ENCODE results near the gene ZNF236. TPM values are rescaled to one million over a fixed set of nuclear protein-coding genes. Genes with fewer than 3 reads are reported as not detected.

The ZNF236 gene
- total and polyA plus RNA-seq, 2 of the 13 experiments (the other 11 are each of a cell fraction or from before 2014, with no cell fraction given): 3.0 to 7.2 TPM

- WGBS (ENCODE audit: low lambda C conversion rate): 93% methylated on average over 10 of the region's 11 CpGs
- FAIRE-seq (no peak), ATAC-seq (no peak; the same call in 2 of the 3 replicates), DNase-seq (ENCODE audit: low spot score) (no peak)
- no peak overlapping the region for H3K4me3 ChIP-seq (replicated peaks in 1 of 3; ENCODE audit: insufficient read depth in 1 of 3, low read depth in 2 of 3, low read length in 3 of 3)
- peaks cover 14% of the 10 kb centered on the region for H3K4me1 ChIP-seq (ENCODE audit: insufficient read depth, low read length)
- no TSS peak for BruUV-seq (replicated peaks)
- no peaks in the 10 kb centered on the region for H3K79me2 ChIP-seq (ENCODE audit: insufficient read depth, low read length)
- no peak for TF ChIP-seq SMARCE1 (IDR thresholded peaks at IDR 0.05; ENCODE audit: borderline replicate concordance)
- no peak for TF ChIP-seq ZBTB21 (CRISPR knock-in tag; IDR thresholded peaks at IDR 0.05)
- TF ChIP-seq HNRNPK (IDR thresholded peaks at IDR 0.05; ENCODE audit: low read depth, low read length, poor library complexity, severe bottlenecking): no peak
- no peak for TF ChIP-seq SIN3A (IDR thresholded peaks at IDR 0.05; ENCODE audit: borderline replicate concordance, low read depth, low read length)
- no peak for TF ChIP-seq ARID4A (CRISPR knock-in tag; IDR thresholded peaks at IDR 0.05; ENCODE audit: borderline replicate concordance)
- no peak for TF ChIP-seq MED1 (CRISPR knock-in tag; IDR thresholded peaks at IDR 0.05)
- TF ChIP-seq WIZ (CRISPR knock-in tag; IDR thresholded peaks at IDR 0.05): no peak
- TF ChIP-seq MED13 (CRISPR knock-in tag; IDR thresholded peaks at IDR 0.05): no peak
- TF ChIP-seq ZNF296 (CRISPR knock-in tag; conservative IDR thresholded peaks at IDR 0.05): no peak
- TF ChIP-seq ZNF589 (CRISPR knock-in tag; conservative IDR thresholded peaks at IDR 0.05): no peak
- no peak for TF ChIP-seq TBL1XR1 (IDR thresholded peaks at IDR 0.05; ENCODE audit: borderline replicate concordance, low read length, partially characterized antibody)
- H2AFZ ChIP-seq (ENCODE audit: low read length): no peak overlapping the region
- H3K4me2 ChIP-seq (ENCODE audit: low read depth, low read length): no peak overlapping the region
- H3K27me3 ChIP-seq (ENCODE audit: control insufficient read depth in 1 of 2, insufficient read depth in 2 of 2, low read length in 2 of 2): no peaks in the 10 kb centered on the region
- ChIA-PET CTCF (ENCODE audit: low intra/inter-chr PET ratio, low total read pairs) (no interaction called here), POLR2A (no interaction called here)
- no peaks in the 10 kb centered on the region for H4K20me1 ChIP-seq (ENCODE audit: insufficient read depth, low read length)
- H3K9me3 ChIP-seq (ENCODE audit: low read length): no peaks in the 10 kb centered on the region
- intact Hi-C loops (cut with micrococcal nuclease; ENCODE audit: unreplicated experiment): no loop called here
- H3K27ac ChIP-seq (ENCODE audit: extremely low read length, insufficient read depth, low read length): no peak overlapping the region
- in situ Hi-C loops (cut with HindIII; ENCODE audit: extremely low pct_ligation_motif_present, low pct_unique_long_range_greater_than_20kb): no loop called here
- H3K9ac ChIP-seq (ENCODE audit: insufficient read depth, low read depth, low read length): no peak overlapping the region
- peaks cover 9 to 20% of the 10 kb centered on the region in 2 experiments; a peak in 4 of 5 replicates for H3K36me3 ChIP-seq (replicated peaks in 1 of 2; ENCODE audit: control insufficient read depth in 1 of 2, insufficient read depth in 2 of 2, low read length in 2 of 2)
These were observed 134.3 kb downstream of the ZNF236 start for GRCh38 chr18:76956648-76957047.
